CD4-positive, CD25-positive, alpha-beta regulatory T cell (primary cell): ENCODE results near the gene LBX2. TPM values are rescaled to one million over a fixed set of nuclear protein-coding genes. Genes with fewer than 3 reads are reported as not detected.

ENCODE experiments used
- ATAC-seq, 2 donors: fragments of 150-1000 bp; cut with Tn5 transposase; one replicate each; pipeline ENCODE4 v1.10.0; 2021; ENCODE audit warnings: low read depth in 2 of 2, moderate number of reproducible peaks in 2 of 2, moderate library complexity in 1 of 2
- DNase-seq, 3 donors: peaks; one replicate each; pipeline versions ENCODE4 v3.0.0 to v3.0.0-alpha.2; 2012 to 2022; ENCODE audit warnings: mixed read lengths in 1 of 3
- H3K27ac ChIP-seq: one replicate; pipeline ENCODE4 v1.7.0; 2013; ENCODE audit warnings: mild to moderate bottlenecking, low read length; ENCODE audit not compliant: insufficient read depth, poor library complexity, severe bottlenecking
- H3K27me3 ChIP-seq: one replicate; pipeline ENCODE4 v1.7.0; 2013; ENCODE audit warnings: low read length; ENCODE audit not compliant: control insufficient read depth, insufficient read depth
- H3K36me3 ChIP-seq: one replicate; pipeline ENCODE4 v1.7.0; 2013; ENCODE audit warnings: mild to moderate bottlenecking, low read length, moderate library complexity; ENCODE audit not compliant: control insufficient read depth, insufficient read depth
- H3K4me1 ChIP-seq: 2 replicates; pipeline ENCODE4 v1.7.0; 2013; ENCODE audit warnings: mild to moderate bottlenecking, low read length; ENCODE audit not compliant: insufficient read depth, control insufficient read depth, poor library complexity, severe bottlenecking
- H3K4me3 ChIP-seq: one replicate; pipeline ENCODE4 v1.7.0; 2013; ENCODE audit warnings: low read depth, mild to moderate bottlenecking, low read length, moderate library complexity
- H3K9me3 ChIP-seq, 2 experiments: 1 replicate in 1 of 2; 2 replicates in 1 of 2; pipeline ENCODE4 v1.7.0; 2013; ENCODE audit warnings: low read length in 2 of 2, mild to moderate bottlenecking in 1 of 2, moderate library complexity in 1 of 2; ENCODE audit not compliant: control insufficient read depth in 2 of 2
- H3K27ac Mint-ChIP-seq, 3 donors: one replicate each; pipeline ENCODE4 v1.8.0; 2020 to 2022; ENCODE audit warnings: mild to moderate bottlenecking in 3 of 3, mixed read lengths in 3 of 3, moderate library complexity in 2 of 3
- H3K27me3 Mint-ChIP-seq: one replicate; pipeline ENCODE4 v1.8.0; 2022; ENCODE audit warnings: mild to moderate bottlenecking, mixed read lengths
- H3K36me3 Mint-ChIP-seq: one replicate; pipeline ENCODE4 v1.8.0; 2020; ENCODE audit warnings: mixed read lengths
- H3K4me1 Mint-ChIP-seq, 4 donors: one replicate each; pipeline ENCODE4 v1.8.0; 2020 to 2022; ENCODE audit warnings: mixed read lengths in 4 of 4, mild to moderate bottlenecking in 1 of 4
- H3K4me3 Mint-ChIP-seq, 4 donors: one replicate each; pipeline ENCODE4 v1.8.0; 2020 to 2022; ENCODE audit warnings: mild to moderate bottlenecking in 4 of 4, mixed read lengths in 4 of 4, moderate library complexity in 3 of 4
- H3K9me3 Mint-ChIP-seq, 7 donors: one replicate each; pipeline ENCODE4 v1.8.0; 2020 to 2022; ENCODE audit warnings: mixed read lengths in 7 of 7, mild to moderate bottlenecking in 3 of 7, moderate library complexity in 2 of 7
- polyA plus RNA-seq, 4 donors: library from polyadenylated mRNA; unstranded; fragments of 300-500 nt; fragmentation: Illumina TruSeq; gene quantifications; one replicate each; pipeline ENCODE4 v1.2.3, GENCODE V29; 2021
- total RNA-seq: library from RNA; stranded (reverse); gene quantifications from one replicate; pipeline ENCODE4 v1.2.3, GENCODE V29; 2022

LBX2 gene
- total and polyA plus RNA-seq, 5 donors from 2014 or later: 0.16 to 0.40 TPM; not detected in 3

DNA sequence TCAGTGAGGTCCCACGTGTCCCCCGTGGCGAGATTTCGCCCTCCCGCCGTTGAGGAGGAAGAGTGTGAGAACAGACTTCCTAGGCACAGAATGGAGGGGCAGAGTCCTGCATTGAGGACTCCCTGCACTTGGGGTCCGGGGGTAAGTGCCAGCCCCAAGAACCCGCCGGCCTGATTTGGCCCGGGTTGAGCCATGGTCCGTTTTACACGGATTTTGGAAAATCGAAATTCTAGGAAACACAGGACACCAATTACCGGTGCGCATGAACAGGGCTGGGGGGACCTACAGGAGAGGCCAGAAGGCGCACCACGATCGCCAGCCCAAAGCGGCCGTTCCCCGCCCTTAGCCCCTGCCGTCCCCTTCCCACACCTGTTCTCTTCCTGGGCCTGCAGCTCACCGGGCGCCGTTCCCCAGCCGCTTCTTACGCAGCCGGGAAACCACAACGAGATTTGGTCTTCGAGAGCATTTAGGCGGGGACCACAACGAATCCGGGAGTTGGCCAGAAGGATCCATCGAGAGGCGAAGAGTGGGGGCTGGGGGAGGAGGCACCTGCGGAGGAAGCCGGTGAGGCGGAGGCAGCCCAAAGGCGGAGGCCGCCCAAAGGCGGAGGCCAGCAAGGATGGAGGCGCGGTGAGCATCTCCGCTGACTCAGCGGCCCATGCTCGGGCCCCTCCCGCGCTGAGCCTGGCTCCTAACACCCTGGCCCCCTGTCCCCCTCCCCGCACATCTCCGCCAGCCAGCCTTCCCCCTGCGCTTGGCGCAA, 14.4 kb upstream of the LBX2 start:
- peaks cover 0 to 12% (median 0%) of the 10 kb centered on the region in 7 donors for H3K9me3 Mint-ChIP-seq
- no peaks in the 10 kb centered on the region for H3K9me3 ChIP-seq
- peaks cover 32% of the 10 kb centered on the region for H3K27me3 ChIP-seq
- ATAC-seq (no peak), DNase-seq (peak in 1 of 3 donors; percentile 71)
- peaks cover 4% of the 10 kb centered on the region for H3K36me3 Mint-ChIP-seq
- peaks cover 0 to 30% (median 5%) of the 10 kb centered on the region in 4 donors for H3K4me1 Mint-ChIP-seq
- H3K4me3 ChIP-seq: no peak overlapping the region
- no peak overlapping the region for H3K27ac ChIP-seq
- peaks cover 33% of the 10 kb centered on the region for H3K4me1 ChIP-seq
- no peak overlapping the region for H3K27ac Mint-ChIP-seq
- H3K36me3 ChIP-seq: no peaks in the 10 kb centered on the region
- peak overlapping the region in 3 of 4 donors; percentile 26 to 76 (median 75) for H3K4me3 Mint-ChIP-seq
- H3K27me3 Mint-ChIP-seq: peaks cover 62% of the 10 kb centered on the region

DNA sequence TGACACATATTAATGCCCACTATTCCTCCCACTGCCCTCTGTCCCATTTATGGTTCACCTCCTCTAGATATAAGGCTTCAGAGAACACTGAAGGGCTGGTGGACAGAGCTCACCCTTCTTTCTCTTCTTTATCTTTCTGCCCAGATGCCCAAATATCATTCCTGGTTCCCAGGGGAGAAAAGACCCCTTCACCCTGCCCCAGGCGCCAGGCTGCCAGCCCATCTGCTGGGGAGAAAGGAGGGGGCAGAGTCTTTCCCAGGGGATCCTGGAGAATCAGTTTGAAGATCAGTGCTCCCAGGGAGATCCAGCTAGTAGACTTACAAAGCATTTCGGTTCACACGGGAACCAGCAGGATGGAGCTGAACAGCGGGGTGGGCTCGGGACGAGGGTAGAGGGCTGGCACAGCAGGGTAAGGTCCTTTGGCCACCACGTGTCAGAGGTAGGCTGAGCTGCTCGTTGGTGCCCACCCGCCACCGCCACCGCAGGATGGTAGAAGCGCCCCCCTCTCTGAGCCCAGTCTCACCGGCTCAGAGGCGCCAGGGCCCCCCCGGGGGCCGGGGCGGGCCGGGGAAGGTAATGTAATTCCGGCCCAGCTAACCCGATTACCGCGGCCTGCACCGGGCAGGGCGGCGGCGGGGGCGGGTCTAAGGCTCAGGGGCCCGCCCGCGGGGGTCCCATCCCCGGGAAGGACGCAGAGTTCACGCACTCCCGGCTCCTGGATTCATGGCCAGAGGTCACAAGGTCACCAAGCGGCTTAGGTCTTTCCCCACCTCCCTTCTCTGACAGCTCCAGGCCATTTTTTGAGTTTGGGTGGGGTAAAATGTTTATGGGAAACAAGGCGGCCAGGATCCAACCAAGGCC, 13.6 kb upstream of the LBX2 start:
- peaks cover 62% of the 10 kb centered on the region for H3K27me3 Mint-ChIP-seq
- Histone ChIP-seq H3K9me3 (no peaks in the 10 kb centered on the region), H3K4me3 (no peak overlapping the region), H3K4me1 (peaks cover 39% of the 10 kb centered on the region), H3K27me3 (peaks cover 24% of the 10 kb centered on the region), H3K36me3 (no peaks in the 10 kb centered on the region), H3K27ac (no peak overlapping the region)
- DNase-seq (no peak), ATAC-seq (no peak)
- H3K27ac Mint-ChIP-seq: no peak overlapping the region
- peaks cover 0 to 38% (median 5%) of the 10 kb centered on the region in 4 donors for H3K4me1 Mint-ChIP-seq
- H3K9me3 Mint-ChIP-seq: peaks cover 0 to 11% (median 0%) of the 10 kb centered on the region in 7 donors
- peaks cover 4% of the 10 kb centered on the region for H3K36me3 Mint-ChIP-seq
- peak overlapping the region in 1 of 4 donors; percentile 41 for H3K4me3 Mint-ChIP-seq

DNA sequence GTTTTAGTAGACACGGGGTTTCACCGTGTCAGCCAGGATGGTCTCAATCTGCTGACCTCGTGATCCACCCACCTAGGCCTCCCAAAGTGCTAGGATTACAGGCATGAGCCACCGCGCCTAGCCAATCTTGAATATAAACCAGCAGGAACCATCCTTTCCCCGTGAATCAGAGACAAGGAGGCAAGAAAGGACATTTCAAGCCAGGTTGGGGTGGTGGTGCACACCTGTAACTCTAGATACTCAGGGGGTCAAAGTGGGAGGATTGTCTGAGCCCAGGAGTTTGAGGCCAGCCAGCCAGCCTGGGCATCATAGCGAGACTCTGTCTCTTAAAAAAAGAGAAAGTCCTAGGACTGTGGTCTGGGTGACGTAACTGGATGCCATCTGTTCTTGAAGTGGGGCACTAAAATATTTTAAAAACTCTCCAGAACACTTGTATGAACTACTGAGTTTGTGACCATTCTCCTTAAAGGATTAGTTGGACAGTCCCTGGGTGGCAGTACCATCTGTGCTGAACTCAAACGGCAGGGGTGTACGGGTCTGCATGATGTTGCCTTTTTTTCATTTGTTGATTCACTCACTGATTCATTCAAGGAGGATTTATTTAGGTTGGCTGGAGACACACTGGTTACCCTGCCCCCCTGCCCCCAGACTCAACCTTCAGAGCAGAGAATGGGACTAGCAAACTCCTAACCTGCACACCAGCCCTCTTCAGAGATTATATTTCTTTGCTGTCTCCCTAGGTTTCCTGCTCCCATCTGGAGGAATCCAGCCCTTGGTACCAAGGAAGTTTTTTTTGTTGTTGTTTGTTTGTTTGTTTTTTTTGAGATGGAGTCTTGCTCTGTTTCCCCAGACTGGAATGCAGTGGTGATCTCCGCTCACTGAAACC, 11.9 kb upstream of the LBX2 start:
- Histone ChIP-seq H3K27me3 (peaks cover 11% of the 10 kb centered on the region), H3K4me1 (peaks cover 46% of the 10 kb centered on the region), H3K27ac (no peak overlapping the region), H3K4me3 (no peak overlapping the region), H3K9me3 (no peaks in the 10 kb centered on the region), H3K36me3 (no peaks in the 10 kb centered on the region)
- Mint-ChIP-seq H3K4me1 (peaks cover 6 to 44% (median 13%) of the 10 kb centered on the region in 4 donors), H3K9me3 (peaks cover 0 to 13% (median 0%) of the 10 kb centered on the region in 7 donors), H3K36me3 (peaks cover 9% of the 10 kb centered on the region), H3K27me3 (peaks cover 53% of the 10 kb centered on the region), H3K27ac (no peak overlapping the region), H3K4me3 (peak overlapping the region in 1 of 4 donors; percentile 73)
- no peak for DNase-seq
- ATAC-seq: no peak

DNA sequence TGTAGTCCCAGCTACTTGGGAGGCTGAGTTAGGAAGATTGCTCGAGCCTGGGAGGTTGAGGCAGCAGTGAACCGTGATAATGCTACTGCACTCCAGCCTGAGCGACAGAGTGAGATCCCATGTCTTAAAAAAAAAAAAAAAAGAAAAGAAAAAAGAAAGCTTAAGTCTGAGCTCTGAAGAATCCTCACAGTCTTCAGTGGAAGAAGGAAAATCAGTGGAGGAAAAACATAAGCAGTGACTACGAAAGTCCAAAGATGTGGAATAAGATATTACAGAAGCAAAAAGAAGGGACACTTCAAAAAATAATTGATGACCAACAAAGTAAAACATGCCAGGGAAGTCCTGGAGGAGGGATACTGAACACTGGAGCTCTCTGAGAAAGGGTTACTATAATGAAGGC, 10.9 kb upstream of the LBX2 start:
- Histone ChIP-seq H3K27ac (no peak overlapping the region), H3K36me3 (peaks cover 7% of the 10 kb centered on the region), H3K27me3 (peaks cover 11% of the 10 kb centered on the region), H3K9me3 (no peaks in the 10 kb centered on the region), H3K4me1 (peaks cover 42% of the 10 kb centered on the region), H3K4me3 (no peak overlapping the region)
- Mint-ChIP-seq H3K27me3 (peaks cover 46% of the 10 kb centered on the region), H3K36me3 (peaks cover 15% of the 10 kb centered on the region), H3K4me3 (peak overlapping the region in 1 of 4 donors; percentile 99), H3K27ac (no peak overlapping the region), H3K4me1 (peaks cover 7 to 47% (median 14%) of the 10 kb centered on the region in 4 donors), H3K9me3 (peaks cover 0 to 13% (median 0%) of the 10 kb centered on the region in 7 donors)
- ATAC-seq (no peak), DNase-seq (no peak)

DNA sequence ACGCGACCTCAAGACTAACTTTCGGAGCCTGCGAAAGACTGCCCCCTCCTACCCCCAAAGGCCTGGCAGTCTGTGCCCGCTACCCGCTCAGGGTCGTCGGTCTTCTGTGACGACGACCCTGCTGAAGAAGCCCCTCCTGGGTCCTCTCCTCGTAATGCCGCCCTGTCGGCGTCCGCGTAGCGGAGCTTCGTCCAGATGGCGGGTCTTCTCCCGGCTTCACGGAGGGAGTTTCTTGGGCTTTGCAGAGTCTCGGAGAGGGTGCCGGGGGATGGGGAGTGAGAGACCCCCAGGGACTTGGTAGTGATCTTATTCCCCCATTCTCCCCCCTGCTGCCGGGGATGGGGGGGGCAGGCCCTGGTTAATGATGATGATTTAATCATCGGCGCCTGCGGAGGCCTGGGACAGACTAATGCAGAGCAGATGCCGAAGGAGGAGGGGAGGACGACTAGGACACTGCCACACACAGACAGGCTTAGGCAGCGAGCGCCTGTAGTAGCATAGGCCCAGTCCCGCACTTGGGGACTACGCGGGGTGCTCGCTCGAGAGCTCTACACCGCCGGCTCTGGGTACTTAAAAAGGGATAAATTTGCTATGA, 8.6 kb upstream of the LBX2 start:
- peaks cover 9% of the 10 kb centered on the region for H3K27me3 ChIP-seq
- H3K9me3 Mint-ChIP-seq: peaks cover 0 to 7% (median 0%) of the 10 kb centered on the region in 7 donors
- DNase-seq (no peak), ATAC-seq (no peak)
- H3K4me3 ChIP-seq: peak overlapping the region; percentile 85
- H3K27ac ChIP-seq: peak overlapping the region; percentile 96
- H3K27me3 Mint-ChIP-seq: peaks cover 50% of the 10 kb centered on the region
- H3K36me3 Mint-ChIP-seq: peaks cover 26% of the 10 kb centered on the region
- H3K4me3 Mint-ChIP-seq: peak overlapping the region; percentile 98 to 100 (median 100)
- H3K4me1 Mint-ChIP-seq: peaks cover 10 to 57% (median 22%) of the 10 kb centered on the region in 4 donors
- peaks cover 31% of the 10 kb centered on the region for H3K4me1 ChIP-seq
- peaks cover 13% of the 10 kb centered on the region for H3K36me3 ChIP-seq
- peak overlapping the region; percentile 98 to 100 (median 100) for H3K27ac Mint-ChIP-seq
- H3K9me3 ChIP-seq: no peaks in the 10 kb centered on the region

DNA sequence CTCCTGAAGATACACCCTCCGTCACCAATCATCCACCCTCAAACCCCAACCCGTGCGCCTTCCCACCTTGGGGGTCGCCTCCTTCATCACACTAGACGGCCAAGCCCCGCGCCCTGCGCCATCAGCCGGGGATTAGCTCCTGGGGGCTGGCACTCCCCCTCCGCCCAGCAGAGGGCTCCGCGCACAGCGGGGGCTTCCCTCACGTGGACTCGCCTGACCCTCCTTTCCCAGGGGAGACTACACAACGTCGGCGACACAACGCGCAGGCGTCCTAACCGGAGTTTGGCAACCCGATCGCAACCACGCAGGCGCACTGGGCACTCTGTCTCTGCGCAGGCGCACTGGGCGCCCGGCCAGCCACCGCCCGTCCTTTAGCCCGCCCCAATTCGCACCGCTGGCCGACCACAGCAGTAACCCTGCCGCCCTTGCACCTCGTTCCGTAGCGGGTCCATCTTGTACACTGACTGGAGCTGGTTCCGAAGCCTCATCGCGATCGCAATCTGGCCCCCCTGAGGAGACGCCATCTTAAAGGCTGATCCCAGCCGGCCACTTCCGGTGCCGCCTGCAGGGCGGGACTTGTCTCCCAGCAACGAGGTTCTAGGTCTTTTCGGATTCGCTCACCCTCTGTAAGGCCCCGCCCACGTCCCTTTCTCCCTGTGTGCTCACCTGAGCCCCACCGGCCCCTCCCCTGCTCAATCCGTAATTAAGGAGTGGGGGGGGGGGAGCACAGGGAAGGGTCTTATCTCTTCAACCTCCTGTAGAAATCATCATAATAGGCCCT, 7.9 kb upstream of the LBX2 start, which contains the start of gene PCGF1:
PCGF1 (minus strand) TSS at position 551 of the 781 bp plus-strand sequence; CDS start at position 524, 27 bp downstream.
- H3K9me3 Mint-ChIP-seq: peaks cover 0 to 7% (median 0%) of the 10 kb centered on the region in 7 donors
- H3K27ac Mint-ChIP-seq: peak within 1 kb of the TSS; percentile 98 to 100 (median 100)
- Histone ChIP-seq H3K36me3 (peaks cover 13% of the 10 kb centered on the region), H3K27me3 (peaks cover 4% of the 10 kb centered on the region), H3K4me3 (peak within 1 kb of the TSS; percentile 85), H3K27ac (peak within 1 kb of the TSS; percentile 96), H3K9me3 (no peaks in the 10 kb centered on the region), H3K4me1 (peaks cover 38% of the 10 kb centered on the region)
- H3K27me3 Mint-ChIP-seq: peaks cover 48% of the 10 kb centered on the region
- H3K4me1 Mint-ChIP-seq: peaks cover 10 to 60% (median 22%) of the 10 kb centered on the region in 4 donors
- ATAC-seq: peak; percentile 93 to 94
- peaks cover 26% of the 10 kb centered on the region for H3K36me3 Mint-ChIP-seq
- DNase-seq: peak; percentile 97 to 99 (median 98)
- H3K4me3 Mint-ChIP-seq: peak within 1 kb of the TSS; percentile 98 to 100 (median 100)
